Kidney epithelial cell (primary cell): ENCODE results near the gene ASB1. TPM values are rescaled to one million over a fixed set of nuclear protein-coding genes. Genes with fewer than 3 reads are reported as not detected.

Experiments
- DNase-seq: peaks from one replicate; pipeline ENCODE4 v3.0.0-alpha.2; 2010; ENCODE audit warnings: low read depth
- H3K27me3 ChIP-seq: 2 replicates; pipeline ENCODE4 v1.6.0; 2011; ENCODE audit warnings: low read length; ENCODE audit not compliant: control insufficient read depth, insufficient read depth
- H3K36me3 ChIP-seq: 2 replicates; pipeline ENCODE4 v1.5.1; 2011; ENCODE audit warnings: low read length; ENCODE audit not compliant: control insufficient read depth, insufficient read depth
- H3K4me3 ChIP-seq: 2 replicates; pipeline ENCODE4 v1.5.1; 2011; ENCODE audit warnings: low read depth, mild to moderate bottlenecking, control low read depth, low read length
- total RNA-seq: library from RNA; depleted of rRNA; stranded (reverse); fragments of >200 nt; gene quantifications from 2 replicates; pipeline ENCODE4 v1.2.3, GENCODE V29; 2015
- TF ChIP-seq, protein P1 (sequence below): IDR thresholded peaks from 2 replicates; pipeline ENCODE4 v1.5.1; 2011; ENCODE audit warnings: mild to moderate bottlenecking, moderate library complexity, low read length, control low read depth, inconsistent platforms; ENCODE audit not compliant: insufficient read depth, poor library complexity, severe bottlenecking

Gene ASB1
- total RNA-seq, 1 donor from 2014 or later: 23.0 TPM

DNA sequence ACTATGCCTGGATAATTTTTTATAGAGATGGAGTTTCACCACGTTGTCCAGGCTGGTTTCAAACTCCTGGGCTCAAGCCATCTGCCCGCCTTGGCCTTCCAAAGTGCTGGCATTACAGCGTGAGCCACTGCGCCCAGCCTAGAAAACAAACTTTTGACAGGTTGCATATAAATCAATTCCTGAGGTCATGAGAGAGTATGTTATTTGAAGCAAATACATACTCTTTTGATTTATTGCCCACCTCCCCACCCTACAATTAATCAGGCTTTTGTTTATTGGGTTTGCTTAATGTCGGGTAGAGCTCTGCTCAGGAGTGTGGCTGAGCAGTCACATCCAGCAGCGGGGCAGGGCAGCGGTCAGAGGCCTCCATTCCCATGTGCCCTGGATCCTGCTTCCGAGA lies 37.9 kb upstream of the ASB1 start:
- Histone ChIP-seq H3K36me3 (no peaks in the 10 kb centered on the region), H3K4me3 (no peak overlapping the region), H3K27me3 (no peaks in the 10 kb centered on the region)
- no peak for DNase-seq
- TF ChIP-seq, protein P1, sequence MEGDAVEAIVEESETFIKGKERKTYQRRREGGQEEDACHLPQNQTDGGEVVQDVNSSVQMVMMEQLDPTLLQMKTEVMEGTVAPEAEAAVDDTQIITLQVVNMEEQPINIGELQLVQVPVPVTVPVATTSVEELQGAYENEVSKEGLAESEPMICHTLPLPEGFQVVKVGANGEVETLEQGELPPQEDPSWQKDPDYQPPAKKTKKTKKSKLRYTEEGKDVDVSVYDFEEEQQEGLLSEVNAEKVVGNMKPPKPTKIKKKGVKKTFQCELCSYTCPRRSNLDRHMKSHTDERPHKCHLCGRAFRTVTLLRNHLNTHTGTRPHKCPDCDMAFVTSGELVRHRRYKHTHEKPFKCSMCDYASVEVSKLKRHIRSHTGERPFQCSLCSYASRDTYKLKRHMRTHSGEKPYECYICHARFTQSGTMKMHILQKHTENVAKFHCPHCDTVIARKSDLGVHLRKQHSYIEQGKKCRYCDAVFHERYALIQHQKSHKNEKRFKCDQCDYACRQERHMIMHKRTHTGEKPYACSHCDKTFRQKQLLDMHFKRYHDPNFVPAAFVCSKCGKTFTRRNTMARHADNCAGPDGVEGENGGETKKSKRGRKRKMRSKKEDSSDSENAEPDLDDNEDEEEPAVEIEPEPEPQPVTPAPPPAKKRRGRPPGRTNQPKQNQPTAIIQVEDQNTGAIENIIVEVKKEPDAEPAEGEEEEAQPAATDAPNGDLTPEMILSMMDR: no peak

DNA sequence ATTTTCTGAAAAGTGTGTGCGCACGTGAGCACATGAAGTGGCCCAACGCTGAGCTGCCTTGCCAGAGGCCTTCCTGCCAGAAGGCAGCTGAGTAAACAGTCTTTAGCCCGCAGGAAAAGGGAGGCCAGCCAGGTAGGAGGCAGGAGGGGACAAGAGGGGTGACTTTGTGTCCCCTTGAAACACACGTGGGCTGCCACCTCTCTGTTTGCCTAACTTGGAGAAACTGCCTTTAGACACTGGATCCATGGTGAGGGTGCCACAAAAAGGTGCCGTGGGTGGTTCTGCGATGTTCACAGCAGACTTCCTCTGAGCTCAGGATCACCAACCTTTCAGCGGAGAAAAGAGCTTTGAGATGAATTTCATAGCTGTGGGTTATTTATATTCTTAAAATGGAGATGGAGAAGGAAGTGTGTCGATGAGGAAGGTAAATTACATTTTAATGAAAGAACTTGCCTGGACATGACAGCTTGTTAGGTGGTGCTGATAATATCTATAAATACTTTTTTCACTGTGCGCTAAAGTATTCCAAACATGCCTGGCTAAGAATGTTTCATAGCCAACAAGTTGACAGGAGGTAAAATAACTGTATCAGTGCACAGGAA lies 36.6 kb upstream of the ASB1 start:
- no peak overlapping the region for H3K4me3 ChIP-seq
- H3K36me3 ChIP-seq: no peaks in the 10 kb centered on the region
- H3K27me3 ChIP-seq: no peaks in the 10 kb centered on the region
- TF ChIP-seq, protein P1: no peak
- no peak for DNase-seq

DNA sequence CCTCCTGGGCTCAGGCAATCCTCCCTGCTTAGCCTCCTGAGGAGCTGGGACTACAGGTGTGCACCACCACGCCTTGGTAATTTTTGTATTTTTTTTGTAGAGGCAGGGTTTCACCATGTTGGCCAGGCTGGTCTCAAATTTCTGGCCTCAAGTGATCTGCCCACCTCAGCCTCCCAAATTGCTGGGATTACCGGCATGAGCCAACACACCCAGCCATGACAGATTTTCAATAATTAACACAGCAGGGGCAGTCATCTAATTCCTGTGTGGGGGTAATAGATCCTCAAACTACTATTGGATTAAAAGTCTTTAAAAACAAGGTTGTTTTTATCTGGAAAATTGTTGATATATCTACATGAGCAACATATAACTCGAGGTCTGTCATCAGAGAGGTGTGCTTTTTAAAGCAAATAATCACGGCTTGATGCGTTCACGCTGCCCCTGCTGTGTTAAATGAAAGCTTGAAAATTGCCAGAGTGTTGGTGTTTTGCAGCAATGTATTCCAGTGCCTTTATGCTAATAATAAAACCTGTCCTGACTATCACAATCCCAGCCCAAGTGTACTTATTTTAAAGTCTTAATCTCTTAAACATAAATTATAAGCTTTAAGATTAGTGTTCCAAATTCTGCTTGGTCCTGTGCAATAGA lies 35.6 kb upstream of the ASB1 start:
- no peaks in the 10 kb centered on the region for H3K27me3 ChIP-seq
- no peaks in the 10 kb centered on the region for H3K36me3 ChIP-seq
- H3K4me3 ChIP-seq: no peak overlapping the region
- DNase-seq: no peak
- TF ChIP-seq, protein P1: no peak

DNA sequence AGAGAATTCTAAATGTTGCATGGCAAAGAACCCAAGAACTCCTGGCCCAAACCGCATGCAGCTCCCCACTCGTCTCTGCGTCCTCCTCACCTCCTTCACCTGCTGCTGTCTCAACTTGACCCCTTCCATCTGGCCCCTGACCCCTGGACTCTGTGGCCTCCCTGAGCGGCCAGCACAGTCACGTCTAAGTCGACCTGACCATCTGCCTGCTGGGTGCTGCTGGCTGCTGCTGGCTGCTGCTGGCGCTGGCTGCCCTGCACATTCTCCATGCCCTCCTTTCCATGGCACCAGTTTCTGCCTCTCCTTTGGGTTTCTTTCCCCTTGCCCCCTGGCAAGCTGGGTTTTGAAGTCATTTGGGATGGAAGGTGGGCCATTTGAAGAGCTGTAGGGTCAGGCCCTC lies 30.1 kb upstream of the ASB1 start:
- H3K4me3 ChIP-seq: no peak overlapping the region
- no peaks in the 10 kb centered on the region for H3K27me3 ChIP-seq
- TF ChIP-seq, protein P1: no peak
- no peaks in the 10 kb centered on the region for H3K36me3 ChIP-seq
- DNase-seq: no peak

DNA sequence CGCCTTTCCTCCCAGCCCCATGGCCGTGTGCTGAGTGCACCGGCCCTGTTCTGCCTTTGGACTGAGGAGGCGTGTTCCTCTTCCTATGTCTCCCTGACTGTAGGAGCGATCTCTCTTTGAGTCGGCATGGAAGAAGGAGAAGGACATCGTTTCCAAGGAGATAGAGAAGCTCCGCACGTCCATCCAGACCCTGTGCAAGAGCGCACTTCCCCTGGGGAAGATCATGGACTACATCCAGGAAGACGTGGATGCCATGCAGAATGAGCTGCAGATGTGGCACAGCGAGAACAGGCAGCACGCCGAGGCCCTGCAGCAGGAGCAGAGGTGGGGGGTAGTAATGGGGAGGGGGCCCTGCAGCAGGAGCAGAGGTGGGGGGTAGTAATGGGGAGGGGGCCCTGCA lies 29.4 kb upstream of the ASB1 start:
- TF ChIP-seq, protein P1: no peak
- H3K4me3 ChIP-seq: no peak overlapping the region
- no peaks in the 10 kb centered on the region for H3K27me3 ChIP-seq
- no peaks in the 10 kb centered on the region for H3K36me3 ChIP-seq
- DNase-seq: no peak

DNA sequence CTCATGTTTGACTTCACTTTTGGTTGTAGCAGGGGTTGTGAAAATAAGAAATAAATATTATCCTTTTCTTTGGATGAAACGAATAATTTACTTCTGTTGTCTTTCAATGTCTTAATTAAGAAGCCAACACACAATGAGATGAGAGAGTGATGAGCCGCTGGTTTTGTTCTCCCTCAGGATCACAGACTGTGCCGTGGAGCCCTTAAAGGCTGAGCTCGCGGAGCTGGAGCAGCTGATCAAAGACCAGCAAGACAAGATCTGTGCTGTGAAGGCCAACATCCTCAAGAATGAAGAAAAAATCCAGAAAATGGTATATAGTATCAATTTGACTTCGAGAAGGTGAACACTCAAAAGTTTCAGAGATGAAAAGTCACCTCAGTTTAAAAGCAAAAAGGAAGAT lies 28.1 kb upstream of the ASB1 start:
- TF ChIP-seq, protein P1: no peak
- H3K4me3 ChIP-seq: no peak overlapping the region
- no peaks in the 10 kb centered on the region for H3K36me3 ChIP-seq
- no peak for DNase-seq
- H3K27me3 ChIP-seq: no peaks in the 10 kb centered on the region
